LNCAP (cell line): ENCODE data around the gene PIP5K1B.

ENCODE experiments used
- TF ChIP-seq, protein P1 (sequence below): fragments of 450-650 bp; IDR thresholded peaks from 2 replicates; pipeline ENCODE4 v1.5.1; 2017; ENCODE audit warnings: mild to moderate bottlenecking

Gene PIP5K1B

GRCh38 chr9:68887232-68887631 is 182.2 kb downstream of the PIP5K1B start:
- TF ChIP-seq, protein P1, sequence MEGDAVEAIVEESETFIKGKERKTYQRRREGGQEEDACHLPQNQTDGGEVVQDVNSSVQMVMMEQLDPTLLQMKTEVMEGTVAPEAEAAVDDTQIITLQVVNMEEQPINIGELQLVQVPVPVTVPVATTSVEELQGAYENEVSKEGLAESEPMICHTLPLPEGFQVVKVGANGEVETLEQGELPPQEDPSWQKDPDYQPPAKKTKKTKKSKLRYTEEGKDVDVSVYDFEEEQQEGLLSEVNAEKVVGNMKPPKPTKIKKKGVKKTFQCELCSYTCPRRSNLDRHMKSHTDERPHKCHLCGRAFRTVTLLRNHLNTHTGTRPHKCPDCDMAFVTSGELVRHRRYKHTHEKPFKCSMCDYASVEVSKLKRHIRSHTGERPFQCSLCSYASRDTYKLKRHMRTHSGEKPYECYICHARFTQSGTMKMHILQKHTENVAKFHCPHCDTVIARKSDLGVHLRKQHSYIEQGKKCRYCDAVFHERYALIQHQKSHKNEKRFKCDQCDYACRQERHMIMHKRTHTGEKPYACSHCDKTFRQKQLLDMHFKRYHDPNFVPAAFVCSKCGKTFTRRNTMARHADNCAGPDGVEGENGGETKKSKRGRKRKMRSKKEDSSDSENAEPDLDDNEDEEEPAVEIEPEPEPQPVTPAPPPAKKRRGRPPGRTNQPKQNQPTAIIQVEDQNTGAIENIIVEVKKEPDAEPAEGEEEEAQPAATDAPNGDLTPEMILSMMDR = no peak

GRCh38 chr9:68894502-68894901 is 189.5 kb downstream of the PIP5K1B start:
- TF ChIP-seq, protein P1 = no peak

GRCh38 chr9:68895741-68896478 is 190.9 kb downstream of the PIP5K1B start:
- TF ChIP-seq, protein P1 = no peak

DNA sequence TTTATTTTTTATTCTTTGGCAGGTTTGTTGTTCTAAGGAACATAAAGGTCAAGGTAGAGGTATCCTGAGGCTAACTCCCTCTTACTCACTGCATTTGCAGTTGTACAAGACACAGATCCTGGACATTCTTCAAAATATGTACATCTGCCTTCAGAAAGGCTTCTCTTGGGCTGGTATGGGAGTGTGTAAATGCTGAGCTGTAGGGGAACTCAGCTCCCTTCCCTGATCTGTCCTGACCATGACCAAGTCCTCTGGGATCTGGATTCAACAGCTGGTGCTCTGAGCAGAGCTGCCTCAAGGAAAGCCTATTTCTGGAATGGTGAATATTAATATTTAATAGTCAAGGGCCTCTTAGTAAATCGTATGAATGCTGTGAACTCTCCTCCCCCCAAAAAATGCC is 191.4 kb downstream of the PIP5K1B start:
- TF ChIP-seq, protein P1 = no peak

- TF ChIP-seq, protein P1 = no peak
These were observed 192.6 kb downstream of the PIP5K1B start for GRCh38 chr9:68897577-68898145.

DNA sequence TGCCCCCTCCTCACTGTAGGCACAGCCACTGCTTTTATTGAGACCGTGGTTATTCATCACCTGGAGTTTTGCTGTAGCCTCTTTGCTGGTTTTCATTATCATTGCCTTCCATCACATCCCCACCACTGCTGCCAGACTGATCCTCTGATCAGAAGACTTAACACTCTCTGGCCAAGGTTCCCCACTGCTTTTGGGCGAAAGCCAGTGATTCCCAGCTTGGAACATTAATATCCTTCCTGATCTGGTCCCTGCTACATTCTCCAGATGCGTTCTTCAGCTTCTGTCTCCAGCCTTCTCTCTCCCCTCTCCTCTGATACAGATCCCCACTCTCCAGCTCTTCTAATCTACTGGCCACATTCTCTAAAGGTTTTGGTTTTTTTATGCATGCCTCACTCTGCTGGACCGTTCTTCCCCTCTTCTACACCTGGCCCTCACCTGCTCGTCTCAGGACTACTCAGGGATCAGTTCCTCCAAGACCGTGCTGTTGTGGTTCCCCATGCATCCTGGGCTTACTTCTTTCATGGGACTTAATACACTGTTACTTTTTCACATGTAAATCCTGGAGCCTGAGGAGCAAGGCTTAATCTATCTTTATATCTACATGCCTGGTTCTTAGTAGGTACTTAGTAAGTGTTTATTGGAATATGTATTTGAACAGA is 193.9 kb downstream of the PIP5K1B start:
- TF ChIP-seq, protein P1 = no peak

GRCh38 chr9:68904454-68904853 is 199.4 kb downstream of the PIP5K1B start:
- TF ChIP-seq, protein P1 = no peak
